GM18526 (cell line): ENCODE data around the gene IRX3.

Source experiments
- POLR2A ChIP-seq: IDR thresholded peaks from 3 replicates; pipeline ENCODE4 v1.6.1; 2011; ENCODE audit not compliant: insufficient read length; ENCODE audit errors: extremely low read depth

IRX3 gene

DNA sequence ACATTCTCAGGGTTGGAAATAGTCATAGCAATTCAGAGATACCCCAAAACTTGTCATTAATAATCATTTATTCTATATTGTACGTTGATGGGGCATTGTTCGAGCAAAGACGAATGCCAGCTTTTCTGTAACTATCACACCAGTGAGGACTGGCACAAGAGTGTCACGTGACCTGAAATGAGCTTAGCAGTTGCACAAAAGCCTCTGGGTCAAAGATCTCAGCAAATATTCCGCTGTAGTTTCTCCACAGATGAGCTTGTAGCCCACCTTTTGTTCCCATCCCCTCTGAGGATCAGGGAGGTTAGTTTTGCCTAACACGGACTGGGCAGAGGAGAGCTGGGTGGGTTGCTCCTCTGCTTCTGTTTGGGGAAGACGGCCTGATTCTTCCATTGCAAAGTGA is 18.2 kb downstream of the IRX3 start:
- TF ChIP-seq POLR2A: no peak

- no peak for TF ChIP-seq POLR2A
Measured at GRCh38 chr16:54266363-54266955, 20.1 kb downstream of the IRX3 start.

DNA sequence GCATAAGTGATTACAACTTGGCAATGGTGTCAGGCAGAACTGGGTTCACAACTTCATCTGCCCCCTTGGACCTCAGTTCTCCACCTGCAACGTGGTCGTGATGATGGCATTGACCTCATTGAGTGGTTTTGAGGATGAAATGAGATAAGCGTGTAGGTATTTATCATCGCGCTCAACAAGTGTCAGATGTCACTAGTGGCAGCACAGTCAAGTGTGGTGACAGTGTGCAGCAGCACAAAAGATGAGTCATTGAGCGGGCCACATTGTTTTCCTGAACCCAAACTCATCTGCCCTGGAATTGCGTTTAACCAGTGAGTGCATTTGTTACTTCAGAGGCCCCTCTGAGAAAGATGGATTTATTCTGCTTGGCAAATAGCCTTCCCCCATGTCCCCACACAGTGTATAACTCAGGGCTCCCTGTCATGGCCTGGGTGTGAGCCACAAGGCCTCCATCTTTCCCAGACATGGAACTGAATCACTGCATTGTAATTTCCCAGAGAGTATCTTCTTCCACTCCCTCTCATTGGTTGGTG is 20.9 kb downstream of the IRX3 start:
- TF ChIP-seq POLR2A: no peak

DNA sequence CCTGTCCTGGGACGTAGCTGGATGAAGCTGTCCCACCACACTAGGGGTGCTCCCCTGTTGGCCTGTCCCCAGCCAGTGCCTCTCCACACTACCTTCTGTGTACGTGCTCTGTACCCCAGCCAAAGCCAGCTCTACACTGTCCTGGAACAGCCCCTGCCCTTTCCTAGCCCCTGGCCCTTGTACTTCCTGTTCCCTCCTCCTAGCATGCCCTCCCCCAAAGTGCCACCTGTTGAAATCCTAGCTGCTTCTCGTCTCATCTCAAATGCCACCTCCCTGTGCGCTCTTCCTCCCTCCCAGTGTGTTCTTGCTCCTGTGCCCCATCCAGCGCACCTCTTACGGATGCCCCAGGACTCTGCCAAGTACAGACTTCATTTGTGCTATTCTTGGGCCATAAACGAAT is 33.5 kb downstream of the IRX3 start:
- no peak for TF ChIP-seq POLR2A

DNA sequence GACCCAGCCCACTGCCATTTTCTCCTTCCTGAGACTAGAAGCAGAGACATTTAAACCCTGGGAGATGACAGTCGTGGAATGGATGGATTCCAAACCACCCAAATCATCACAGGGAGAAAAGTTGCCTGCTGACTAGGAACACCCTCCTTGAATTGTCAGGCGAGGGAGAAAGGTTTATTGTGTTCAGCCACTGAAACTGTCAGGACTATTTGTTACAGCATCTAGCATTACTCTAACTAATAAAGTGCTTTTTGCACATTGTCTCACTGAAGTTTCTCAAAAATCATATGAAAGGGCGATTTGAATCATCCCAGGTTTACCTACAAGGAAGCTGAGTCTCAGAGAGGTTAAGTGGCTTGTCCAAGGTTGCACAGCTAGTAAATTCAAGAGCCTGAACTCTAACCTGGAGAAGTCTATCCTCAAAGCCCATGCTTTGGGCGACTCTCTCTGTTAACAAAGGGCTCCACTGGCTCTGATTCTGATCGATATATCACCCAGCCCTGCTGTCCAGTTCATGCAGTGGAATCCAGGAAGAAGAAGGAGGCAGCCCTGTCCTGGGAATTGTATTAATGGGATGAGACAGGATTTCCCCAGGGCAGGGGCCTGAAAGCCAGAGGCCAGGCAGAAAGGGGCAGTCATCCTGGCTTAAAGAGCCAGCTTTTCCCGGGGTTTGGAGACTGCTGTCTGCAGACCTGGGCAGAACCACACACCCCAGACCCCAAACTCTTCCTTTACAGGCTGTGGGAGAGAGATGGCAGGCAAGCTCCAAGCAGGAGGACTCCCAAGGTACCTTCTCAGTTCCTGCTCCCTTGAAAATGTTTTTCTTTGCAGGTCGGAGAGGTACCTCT is 37.5 kb downstream of the IRX3 start:
- TF ChIP-seq POLR2A: no peak

DNA sequence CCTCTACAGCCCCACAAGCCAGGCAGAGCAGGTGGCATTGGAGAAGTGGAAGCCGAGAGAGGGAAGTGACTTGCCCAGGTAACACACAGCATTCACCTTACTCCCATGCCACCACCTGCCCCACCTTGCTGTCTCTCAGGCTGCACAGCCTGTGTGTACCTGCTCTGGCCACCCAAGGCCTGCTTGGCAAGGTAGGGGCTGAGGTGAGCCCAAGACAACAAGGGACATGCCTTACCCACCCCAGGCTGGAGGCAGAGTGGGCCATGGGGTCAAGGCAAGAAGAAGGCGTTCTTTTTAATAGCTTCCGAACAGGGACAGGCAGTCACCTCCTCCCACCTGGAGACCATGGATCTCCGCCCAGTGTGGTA is 40.1 kb downstream of the IRX3 start:
- TF ChIP-seq POLR2A: no peak

DNA sequence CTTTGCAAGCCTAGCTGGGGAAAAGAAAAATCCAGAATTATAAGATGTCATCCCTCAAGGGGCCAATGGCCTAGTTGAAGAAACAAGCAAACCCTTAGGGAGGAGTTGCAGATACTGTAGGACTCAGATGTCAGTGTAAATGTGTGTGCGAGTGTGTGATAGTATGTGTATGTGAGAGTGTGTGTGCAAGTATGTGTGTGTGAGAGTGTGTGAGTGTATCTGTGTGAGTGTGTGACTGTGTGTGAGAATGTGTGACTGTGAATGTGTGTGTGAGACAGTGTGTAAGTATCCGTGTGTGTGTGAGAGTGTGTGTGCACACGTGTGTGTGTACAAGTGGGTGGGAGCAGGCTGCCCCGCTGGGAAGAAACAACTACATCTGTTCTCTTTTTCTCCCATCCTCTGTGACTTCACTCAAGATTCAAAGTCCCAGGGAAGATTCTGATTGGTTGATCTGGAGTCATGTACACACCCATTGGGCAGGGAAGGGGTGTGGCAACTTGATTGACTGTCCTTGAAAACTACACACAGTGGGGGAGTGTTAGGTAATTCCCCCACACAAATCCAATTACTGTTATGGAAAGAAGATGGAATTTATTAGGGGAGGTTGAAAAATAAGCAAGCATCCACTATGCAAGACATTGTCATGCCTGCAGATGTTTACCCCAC is 40.7 kb downstream of the IRX3 start:
- TF ChIP-seq POLR2A: no peak

GRCh38 chr16:54244061-54244886 is 42.3 kb downstream of the IRX3 start:
- TF ChIP-seq POLR2A: no peak

DNA sequence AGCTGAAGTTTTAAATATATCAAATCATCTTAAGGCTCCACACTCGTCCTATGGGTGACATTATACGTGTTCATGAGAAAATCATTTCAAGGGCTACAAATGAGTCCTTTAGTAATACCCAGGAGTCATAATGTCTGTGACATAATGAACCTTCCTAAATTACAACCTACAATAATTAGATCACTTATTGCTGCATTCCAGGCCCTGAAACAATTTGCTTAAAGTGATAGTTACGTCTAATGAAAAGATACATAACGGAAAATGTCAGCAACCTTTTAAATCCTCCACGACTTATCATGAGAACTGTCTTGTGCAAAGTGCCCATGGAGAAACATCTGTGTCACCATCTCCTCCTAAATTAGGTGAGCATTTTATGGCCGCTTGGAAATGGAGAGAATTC is 43.4 kb downstream of the IRX3 start:
- no peak for TF ChIP-seq POLR2A

- no peak for TF ChIP-seq POLR2A
Measured at GRCh38 chr16:54242199-54242598, 44.4 kb downstream of the IRX3 start.

- TF ChIP-seq POLR2A: no peak
Measured at GRCh38 chr16:54241525-54241924, 45.1 kb downstream of the IRX3 start.

DNA sequence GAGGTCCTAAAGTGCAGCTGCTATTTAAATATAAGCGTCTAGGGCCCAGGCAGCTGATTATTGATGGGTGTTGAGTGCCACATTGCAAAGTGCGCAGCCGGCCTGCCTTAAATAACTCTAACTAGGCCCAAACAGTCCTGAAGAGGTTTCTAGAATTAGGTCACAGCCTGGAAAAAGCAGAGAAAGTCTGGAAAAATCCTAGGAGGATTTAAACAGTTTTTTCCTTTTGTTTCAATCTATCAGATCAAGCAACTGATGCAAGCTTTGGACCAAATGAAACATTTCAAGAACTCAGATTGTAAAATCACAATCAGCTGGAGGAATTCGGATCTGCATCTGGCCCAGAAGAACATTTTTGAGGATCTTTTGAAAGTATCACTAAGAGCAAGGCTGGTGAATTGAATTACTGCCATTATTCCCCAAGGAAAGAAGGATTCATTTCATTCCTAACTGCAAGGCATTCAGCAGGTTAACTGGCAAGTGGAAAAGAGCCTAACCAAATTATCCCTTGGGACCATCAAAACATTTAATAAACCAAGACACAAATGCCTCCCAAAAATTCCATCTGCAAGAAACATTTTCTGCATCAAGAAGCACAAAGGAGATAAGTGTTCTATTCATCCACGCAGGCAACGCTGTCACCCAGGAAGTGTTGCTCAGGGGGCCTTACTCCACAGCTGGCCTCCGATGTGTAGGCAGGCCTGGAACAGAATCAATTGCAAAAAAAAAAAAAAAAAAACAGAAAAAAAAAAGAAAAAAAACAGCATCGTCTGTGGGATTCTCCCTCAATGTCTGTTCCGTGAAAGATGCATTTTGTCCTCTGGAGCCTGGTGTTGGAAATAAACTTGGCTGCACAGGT is 46.1 kb downstream of the IRX3 start:
- no peak for TF ChIP-seq POLR2A

- no peak for TF ChIP-seq POLR2A
Measured at GRCh38 chr16:54239456-54239855, 47.1 kb downstream of the IRX3 start.

- TF ChIP-seq POLR2A: no peak
Measured at GRCh38 chr16:54236773-54237172, 49.8 kb downstream of the IRX3 start.
